Measurements from ENCODE around the gene SLC18A2. TPM values are rescaled to one million over a fixed set of nuclear protein-coding genes. Genes with fewer than 3 reads are reported as not detected.

Gene SLC18A2
- total and polyA plus RNA-seq, 9 of the 15 experiments (the other 6 are each of a cell fraction or from before 2014, with no cell fraction given), result 0.03 to 5.4 (median 0.40) TPM

DNA sequence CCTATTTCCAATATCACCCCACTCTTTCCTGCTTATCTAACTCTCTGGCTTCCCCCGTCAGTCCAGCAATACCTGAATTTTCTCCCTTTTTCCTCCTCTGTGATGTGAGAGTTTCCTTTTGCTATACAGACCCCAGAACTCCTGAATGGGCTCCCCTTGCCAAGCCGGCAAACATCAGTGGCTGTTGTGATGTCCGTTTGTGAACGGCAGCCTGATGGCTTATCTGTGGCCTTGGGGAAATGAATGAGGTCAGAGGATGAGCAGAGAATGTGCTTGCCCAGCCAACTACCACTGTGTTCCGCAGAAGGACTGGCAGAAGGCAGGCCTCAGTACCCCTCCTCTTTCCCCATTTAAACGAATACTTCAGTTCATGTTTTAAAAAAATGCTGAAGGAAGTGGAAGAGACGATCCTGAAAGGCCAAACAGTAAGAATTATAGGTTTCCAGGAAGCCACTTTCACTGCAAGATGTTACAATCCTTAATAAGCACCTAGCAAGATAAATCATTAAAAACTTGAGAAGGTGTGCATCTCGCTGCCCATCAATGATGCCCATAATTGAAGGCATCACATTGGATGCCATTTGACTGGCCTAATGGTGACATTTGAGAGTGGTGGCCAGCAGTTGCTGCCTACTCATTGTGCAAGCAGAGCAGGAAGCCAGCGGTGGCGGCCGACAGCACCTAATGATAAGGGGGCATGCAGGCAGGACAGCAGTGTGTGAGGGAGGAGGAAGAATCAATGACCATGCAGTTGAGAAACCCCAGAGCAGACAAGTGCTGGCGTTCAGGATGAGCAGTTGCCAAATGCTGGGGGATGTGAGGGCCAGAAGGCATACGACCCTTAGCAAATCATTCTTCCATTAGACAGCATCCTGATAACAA, 31.5 kb downstream of the SLC18A2 start (continued):
- TF ChIP-seq DNMT1 (IDR thresholded peaks at IDR 0.05), result no peak
- no peak for TF ChIP-seq TARDBP (IDR thresholded peaks at IDR 0.05)
- no peak for TF ChIP-seq NCOA6 (IDR thresholded peaks at IDR 0.05)
- TF ChIP-seq ZNF76 (CRISPR knock-in tag; IDR thresholded peaks at IDR 0.05; ENCODE audit: borderline replicate concordance), result 0 out of 2 replicates have a peak, but pooled peaks have one; percentile 34
- no peak for TF ChIP-seq HNRNPUL1 (IDR thresholded peaks at IDR 0.05; ENCODE audit: low read length)
- TF ChIP-seq LCOR (CRISPR knock-in tag; IDR thresholded peaks at IDR 0.05), result no peak
- TF ChIP-seq, protein P1, sequence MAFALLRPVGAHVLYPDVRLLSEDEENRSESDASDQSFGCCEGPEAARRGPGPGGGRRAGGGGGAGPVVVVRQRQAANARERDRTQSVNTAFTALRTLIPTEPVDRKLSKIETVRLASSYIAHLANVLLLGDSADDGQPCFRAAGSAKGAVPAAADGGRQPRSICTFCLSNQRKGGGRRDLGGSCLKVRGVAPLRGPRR (CRISPR knock-in tag; IDR thresholded peaks at IDR 0.05), result no peak
- 0 out of 4 replicates have a peak, but pooled peaks of 1 of the 2 experiments have one; percentile 23 for TF ChIP-seq MAZ (CRISPR knock-in tag; conservative IDR thresholded peaks at IDR 0.05 in 1 of 2, IDR thresholded peaks at IDR 0.05 in 1 of 2)
- TF ChIP-seq, protein P2, sequence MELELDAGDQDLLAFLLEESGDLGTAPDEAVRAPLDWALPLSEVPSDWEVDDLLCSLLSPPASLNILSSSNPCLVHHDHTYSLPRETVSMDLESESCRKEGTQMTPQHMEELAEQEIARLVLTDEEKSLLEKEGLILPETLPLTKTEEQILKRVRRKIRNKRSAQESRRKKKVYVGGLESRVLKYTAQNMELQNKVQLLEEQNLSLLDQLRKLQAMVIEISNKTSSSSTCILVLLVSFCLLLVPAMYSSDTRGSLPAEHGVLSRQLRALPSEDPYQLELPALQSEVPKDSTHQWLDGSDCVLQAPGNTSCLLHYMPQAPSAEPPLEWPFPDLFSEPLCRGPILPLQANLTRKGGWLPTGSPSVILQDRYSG (tag; conservative IDR thresholded peaks at IDR 0.05; ENCODE audit: low read depth), result 0 out of 2 replicates have a peak, but pooled peaks have one; percentile 41
- TF ChIP-seq RBFOX2 (IDR thresholded peaks at IDR 0.05; ENCODE audit: low read depth, low read length), result no peak
- TF ChIP-seq ZNF175 (CRISPR knock-in tag; IDR thresholded peaks at IDR 0.05; ENCODE audit: low read depth), result no peak
- no peak for TF ChIP-seq ZNF79 (CRISPR knock-in tag; IDR thresholded peaks at IDR 0.05; ENCODE audit: low read depth)
- TF ChIP-seq PURB (CRISPR knock-in tag; IDR thresholded peaks at IDR 0.05; ENCODE audit: low read depth), result no peak
- TF ChIP-seq, protein P3, sequence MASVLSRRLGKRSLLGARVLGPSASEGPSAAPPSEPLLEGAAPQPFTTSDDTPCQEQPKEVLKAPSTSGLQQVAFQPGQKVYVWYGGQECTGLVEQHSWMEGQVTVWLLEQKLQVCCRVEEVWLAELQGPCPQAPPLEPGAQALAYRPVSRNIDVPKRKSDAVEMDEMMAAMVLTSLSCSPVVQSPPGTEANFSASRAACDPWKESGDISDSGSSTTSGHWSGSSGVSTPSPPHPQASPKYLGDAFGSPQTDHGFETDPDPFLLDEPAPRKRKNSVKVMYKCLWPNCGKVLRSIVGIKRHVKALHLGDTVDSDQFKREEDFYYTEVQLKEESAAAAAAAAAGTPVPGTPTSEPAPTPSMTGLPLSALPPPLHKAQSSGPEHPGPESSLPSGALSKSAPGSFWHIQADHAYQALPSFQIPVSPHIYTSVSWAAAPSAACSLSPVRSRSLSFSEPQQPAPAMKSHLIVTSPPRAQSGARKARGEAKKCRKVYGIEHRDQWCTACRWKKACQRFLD (CRISPR knock-in tag; IDR thresholded peaks at IDR 0.05), result peak; percentile 47; the same call in 1 of the 2 replicates
- TF ChIP-seq ATF1 (CRISPR knock-in tag; IDR thresholded peaks at IDR 0.05), result no peak
- TF ChIP-seq ATF1 (tag; IDR thresholded peaks at IDR 0.05), result peak; percentile 23; the same call in 1 of the 2 replicates
- no peak for TF ChIP-seq ZNF3 (CRISPR knock-in tag; IDR thresholded peaks at IDR 0.05)
- peak; percentile 66; the same call in 1 of the 2 replicates for TF ChIP-seq RNF2 (IDR thresholded peaks at IDR 0.05)
- TF ChIP-seq ZNF121 (CRISPR knock-in tag; conservative IDR thresholded peaks at IDR 0.05), result no peak
- TF ChIP-seq TEAD1 (CRISPR knock-in tag; IDR thresholded peaks at IDR 0.05), result 0 out of 4 replicates have a peak, but pooled peaks of 1 of the 2 experiments have one; percentile 23
- TF ChIP-seq ZFPM2 (CRISPR knock-in tag; IDR thresholded peaks at IDR 0.05), result no peak
- no peak for TF ChIP-seq CAMTA2 (CRISPR knock-in tag; conservative IDR thresholded peaks at IDR 0.05)
- TF ChIP-seq CBFA2T2 (conservative IDR thresholded peaks at IDR 0.05), result no peak
- TF ChIP-seq YY1 (IDR thresholded peaks at IDR 0.05; ENCODE audit: borderline replicate concordance in 1 of 3, control insufficient read depth in 1 of 3, extremely low read depth in 1 of 3, insufficient read depth in 3 of 3, insufficient read length in 1 of 3, insufficient replicate concordance in 2 of 3, low read depth in 1 of 3, low read length in 2 of 3), result no peak
- no peak for TF ChIP-seq COPS2 (conservative IDR thresholded peaks at IDR 0.05)
- TF ChIP-seq ELF2 (CRISPR knock-in tag; IDR thresholded peaks at IDR 0.05), result no peak
- no peak for TF ChIP-seq PTBP1 (IDR thresholded peaks at IDR 0.05; ENCODE audit: low read depth, low read length)
- TF ChIP-seq KDM2B (CRISPR knock-in tag; IDR thresholded peaks at IDR 0.05), result no peak
